GM12875 (cell line): ENCODE measurements around the gene CRACR2A.

ENCODE experiments used
- H3K4me3 ChIP-seq: one replicate; pipeline ENCODE4 v1.5.1; 2011; ENCODE audit warnings: low read depth, low read length, control low read depth
- CTCF ChIP-seq: IDR thresholded peaks from 2 replicates; pipeline ENCODE4 v1.5.1; 2011; ENCODE audit warnings: low read depth, mild to moderate bottlenecking, control low read depth, inconsistent platforms, low read length, moderate library complexity, borderline replicate concordance; ENCODE audit not compliant: insufficient read depth

Gene CRACR2A

GRCh38 chr12:3752741-3753486 lies at the start of gene CRACR2A:
TSS of gene CRACR2A (minus strand) at chr12:3753109. CDS start at chr12:3696999, 56,110 bp downstream.
- TF ChIP-seq CTCF = peak; percentile 93

GRCh38 chr12:3797531-3798048 lies 44.7 kb upstream of the CRACR2A start:
- H3K4me3 ChIP-seq = no peak overlapping the region
- TF ChIP-seq CTCF = peak; percentile 7; the same call in 1 of the 2 replicates

More at GRCh38 chr12:3752741-3753486, at the start of gene CRACR2A:
- H3K4me3 ChIP-seq = peak within 1 kb of the TSS; percentile 94

GRCh38 chr12:3795492-3796133 lies 42.7 kb upstream of the CRACR2A start:
- H3K4me3 ChIP-seq = no peak overlapping the region
- TF ChIP-seq CTCF = no peak

- TF ChIP-seq CTCF = no peak
Observed at GRCh38 chr12:3795066-3795465, 42.2 kb upstream of the CRACR2A start.

GRCh38 chr12:3792623-3793288 lies 39.8 kb upstream of the CRACR2A start:
- no peak overlapping the region for H3K4me3 ChIP-seq
- TF ChIP-seq CTCF = no peak

More at GRCh38 chr12:3795066-3795465, 42.2 kb upstream of the CRACR2A start:
- no peak overlapping the region for H3K4me3 ChIP-seq

GRCh38 chr12:3791256-3791874 lies 38.5 kb upstream of the CRACR2A start:
- TF ChIP-seq CTCF = no peak

More at GRCh38 chr12:3791256-3791874, 38.5 kb upstream of the CRACR2A start:
- no peak overlapping the region for H3K4me3 ChIP-seq
